Measurements from ENCODE around the gene ZNF681. TPM values are rescaled to one million over a fixed set of nuclear protein-coding genes. Genes with fewer than 3 reads are reported as not detected.
"Not testable (repeated sequence)": the region's sequence is repeated elsewhere in the genome, so short reads cannot be mapped to it uniquely, and the experiment has no call there.

ZNF681 gene
- total RNA-seq = 1 to 10 TPM; 3.1 TPM
- long read RNA-seq = 0 reads

GRCh38 chr19:23758187-23759074 is at the start of gene ZNF681:
TSS of gene ZNF681 (minus strand) at chr19:23758891. CDS start at chr19:23758749, 142 bp downstream.
- peak; percentile 89 to 92 for DNase-seq
- peak; percentile 80 for ATAC-seq
- intact Hi-C loops (cut with DNase I, micrococcal nuclease) = no loop called here

- no peak for DNase-seq
- ATAC-seq = no peak
- intact Hi-C loops (cut with DNase I, micrococcal nuclease) = no loop called here
These were observed 46.0 kb upstream of the ZNF681 start for GRCh38 chr19:23804676-23805075.

- ATAC-seq = no peak
- intact Hi-C loops (cut with DNase I, micrococcal nuclease) = no loop called here
- no peak for DNase-seq
These were observed 43.6 kb upstream of the ZNF681 start for GRCh38 chr19:23802290-23802689.

- no peak for ATAC-seq
- intact Hi-C loops (cut with DNase I, micrococcal nuclease) = no loop called here
- no peak for DNase-seq
These were observed 43.1 kb upstream of the ZNF681 start for GRCh38 chr19:23801803-23802202.

GRCh38 chr19:23800868-23801267 is 42.2 kb upstream of the ZNF681 start:
- ATAC-seq = no peak
- intact Hi-C loops (cut with DNase I, micrococcal nuclease) = no loop called here

GRCh38 chr19:23800271-23800670 is 41.6 kb upstream of the ZNF681 start:
- ATAC-seq (no peak), DNase-seq (no peak)
- intact Hi-C loops (cut with DNase I, micrococcal nuclease) = no loop called here

More at GRCh38 chr19:23800868-23801267, 42.2 kb upstream of the ZNF681 start:
- DNase-seq = no peak

GRCh38 chr19:23799321-23799720 is 40.6 kb upstream of the ZNF681 start:
- no peak for DNase-seq
- intact Hi-C loops (cut with DNase I, micrococcal nuclease) = no loop called here
- ATAC-seq = no peak

- DNase-seq (no peak), ATAC-seq (no peak)
- intact Hi-C loops (cut with DNase I, micrococcal nuclease) = no loop called here
These were observed 36.8 kb upstream of the ZNF681 start for GRCh38 chr19:23795462-23795861.

GRCh38 chr19:23792784-23793183 is 34.1 kb upstream of the ZNF681 start:
- intact Hi-C loops (cut with DNase I, micrococcal nuclease) = no loop called here
- ATAC-seq (peak; percentile 96), DNase-seq (no peak)

- DNase-seq = no peak
- intact Hi-C loops (cut with DNase I, micrococcal nuclease) = no loop called here
- no peak for ATAC-seq
These were observed 32.2 kb upstream of the ZNF681 start for GRCh38 chr19:23790641-23791488.

GRCh38 chr19:23789246-23789645 is 30.6 kb upstream of the ZNF681 start:
- ATAC-seq (no peak), DNase-seq (no peak)
- intact Hi-C loops (cut with DNase I, micrococcal nuclease) = no loop called here

- DNase-seq = no peak
- ATAC-seq = no peak
- intact Hi-C loops (cut with DNase I, micrococcal nuclease) = no loop called here
These were observed 29.7 kb upstream of the ZNF681 start for GRCh38 chr19:23788411-23788810.

GRCh38 chr19:23787106-23787505 is 28.4 kb upstream of the ZNF681 start:
- intact Hi-C loops (cut with DNase I, micrococcal nuclease) = no loop called here
- DNase-seq (no peak), ATAC-seq (peak; percentile 83)

GRCh38 chr19:23785982-23786381 is 27.3 kb upstream of the ZNF681 start:
- peak; percentile 18 for ATAC-seq
- intact Hi-C loops (cut with DNase I, micrococcal nuclease) = no loop called here
- DNase-seq = no peak

GRCh38 chr19:23784274-23784673 is 25.6 kb upstream of the ZNF681 start:
- ATAC-seq (peak; percentile 39), DNase-seq (no peak)
- intact Hi-C loops (cut with DNase I, micrococcal nuclease) = no loop called here

- intact Hi-C loops (cut with DNase I, micrococcal nuclease) = no loop called here
- DNase-seq = no peak
These were observed 24.9 kb upstream of the ZNF681 start for GRCh38 chr19:23783636-23784035.

GRCh38 chr19:23779645-23780044 is 21.0 kb upstream of the ZNF681 start:
- intact Hi-C loops (cut with DNase I, micrococcal nuclease) = no loop called here
- no peak for DNase-seq
- no peak for ATAC-seq

More at GRCh38 chr19:23783636-23784035, 24.9 kb upstream of the ZNF681 start:
- peak; percentile 55 for ATAC-seq

GRCh38 chr19:23778566-23778965 is 19.9 kb upstream of the ZNF681 start:
- intact Hi-C loops (cut with DNase I, micrococcal nuclease) = no loop called here
- ATAC-seq = no peak

GRCh38 chr19:23778036-23778435 is 19.3 kb upstream of the ZNF681 start:
- ATAC-seq; intact Hi-C loops (cut with DNase I, micrococcal nuclease); DNase-seq: not testable (repeated sequence)

More at GRCh38 chr19:23778566-23778965, 19.9 kb upstream of the ZNF681 start:
- no peak for DNase-seq

- intact Hi-C loops (cut with DNase I, micrococcal nuclease) = no loop called here
- DNase-seq (no peak), ATAC-seq (peak; percentile 67)
These were observed 18.5 kb upstream of the ZNF681 start for GRCh38 chr19:23777216-23777615.
